Measurements from ENCODE around the gene BMI1. TPM values are rescaled to one million over a fixed set of nuclear protein-coding genes. Genes with fewer than 3 reads are reported as not detected.
"Not testable (repeated sequence)": the region's sequence is repeated elsewhere in the genome, so short reads cannot be mapped to it uniquely, and the experiment has no call there.

The BMI1 gene
- total RNA-seq, 1 donor from 2014 or later = 30.8 TPM

DNA sequence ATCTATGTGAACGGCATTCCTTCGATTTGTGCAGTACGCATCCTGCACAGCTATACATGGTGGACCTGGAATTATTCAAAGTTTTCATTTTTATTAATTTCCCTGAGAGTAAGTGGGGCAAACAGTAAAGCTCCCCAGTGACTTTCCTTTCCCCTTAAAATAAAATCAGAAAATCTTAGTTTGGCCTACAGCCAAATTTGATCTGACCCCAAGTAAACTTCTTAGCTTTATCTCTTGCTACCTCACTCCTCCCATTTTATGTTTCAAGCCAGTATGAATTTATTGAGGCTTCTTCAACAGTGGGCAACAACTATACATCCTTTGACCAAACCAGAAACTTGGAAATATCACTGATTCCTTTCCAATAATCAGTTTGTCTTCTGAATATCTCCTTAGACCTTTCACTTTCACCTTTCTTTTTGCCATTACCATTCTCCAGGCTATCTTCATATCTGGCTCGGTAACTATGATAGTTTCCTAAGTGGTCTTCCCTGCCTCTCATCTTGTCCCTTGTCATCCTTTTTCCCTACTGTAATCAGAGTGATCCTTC, 35.5 kb downstream of the BMI1 start:
- H3K4me1 ChIP-seq (ENCODE audit: insufficient read depth, low read length) = no peaks in the 10 kb centered on the region
- no peak overlapping the region for H3K27ac Mint-ChIP-seq (ENCODE audit: unreplicated experiment)
- H3K79me2 ChIP-seq (ENCODE audit: insufficient read depth, low read length) = no peaks in the 10 kb centered on the region

DNA sequence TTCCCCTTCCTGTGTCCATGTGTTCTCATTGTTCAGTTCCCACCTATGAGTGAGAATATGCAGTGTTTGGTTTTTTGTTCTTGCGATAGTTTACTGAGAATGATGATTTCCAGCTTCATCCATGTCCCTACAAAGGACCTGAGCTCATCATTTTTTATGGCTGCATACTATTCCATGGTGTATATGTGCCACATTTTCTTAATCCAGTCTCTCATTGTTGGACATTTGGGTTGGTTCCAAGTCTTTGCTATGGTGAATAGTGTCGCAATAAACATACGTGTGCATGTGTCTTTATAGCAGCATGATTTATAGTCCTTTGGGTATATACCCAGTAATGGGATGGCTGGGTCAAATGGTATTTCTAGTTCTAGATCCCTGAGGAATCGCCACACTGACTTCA, 36.9 kb downstream of the BMI1 start:
- not testable (repeated sequence) for FAIRE-seq; DNase-seq (ENCODE audit: low read depth); H3K27me3 ChIP-seq (ENCODE audit: insufficient read depth, low read length); H3K27ac ChIP-seq (ENCODE audit: low read depth, low read length); H3K36me3 Mint-ChIP-seq (ENCODE audit: low read depth, unreplicated experiment); H3K4me3 ChIP-seq (ENCODE audit: insufficient read depth, low read depth, low read length); H3K4me1 Mint-ChIP-seq (ENCODE audit: low read depth, unreplicated experiment); H3K9ac ChIP-seq (ENCODE audit: low read length); H3K4me3 Mint-ChIP-seq (ENCODE audit: unreplicated experiment); H3K27ac Mint-ChIP-seq (ENCODE audit: unreplicated experiment); H3K4me2 ChIP-seq (ENCODE audit: low read length); H3K9me3 ChIP-seq (ENCODE audit: insufficient read depth, low read depth, low read length); H3K79me2 ChIP-seq (ENCODE audit: insufficient read depth, low read length); H3K9me3 Mint-ChIP-seq (ENCODE audit: unreplicated experiment); H4K20me1 ChIP-seq (ENCODE audit: insufficient read depth, low read length); H3K4me1 ChIP-seq (ENCODE audit: insufficient read depth, low read length); H2AFZ ChIP-seq (ENCODE audit: low read depth, low read length); H3K36me3 ChIP-seq (ENCODE audit: insufficient read depth, low read length)
- H3K27me3 Mint-ChIP-seq (ENCODE audit: low read depth, unreplicated experiment) = peaks cover 13% of the 10 kb centered on the region

More for the DNA sequence above, 35.5 kb downstream of the BMI1 start:
- Mint-ChIP-seq H3K9me3 (ENCODE audit: unreplicated experiment) (no peaks in the 10 kb centered on the region), H3K36me3 (ENCODE audit: low read depth, unreplicated experiment) (no peaks in the 10 kb centered on the region), H3K4me3 (ENCODE audit: unreplicated experiment) (no peak overlapping the region), H3K27me3 (ENCODE audit: low read depth, unreplicated experiment) (peaks cover 13% of the 10 kb centered on the region), H3K4me1 (ENCODE audit: low read depth, unreplicated experiment) (no peaks in the 10 kb centered on the region)
- FAIRE-seq (no peak), DNase-seq (ENCODE audit: low read depth) (no peak)
- H3K36me3 ChIP-seq (ENCODE audit: insufficient read depth, low read length) = no peaks in the 10 kb centered on the region
- no peaks in the 10 kb centered on the region for H3K9me3 ChIP-seq (ENCODE audit: insufficient read depth, low read depth, low read length)
- H3K4me2 ChIP-seq (ENCODE audit: low read length) = no peak overlapping the region
- no peak overlapping the region for H3K27ac ChIP-seq (ENCODE audit: low read depth, low read length)
- H3K4me3 ChIP-seq (ENCODE audit: insufficient read depth, low read depth, low read length) = no peak overlapping the region
- no peaks in the 10 kb centered on the region for H3K27me3 ChIP-seq (ENCODE audit: insufficient read depth, low read length)
- H2AFZ ChIP-seq (ENCODE audit: low read depth, low read length) = no peak overlapping the region
- H3K9ac ChIP-seq (ENCODE audit: low read length) = no peak overlapping the region
- no peaks in the 10 kb centered on the region for H4K20me1 ChIP-seq (ENCODE audit: insufficient read depth, low read length)
- TF ChIP-seq, protein P1, sequence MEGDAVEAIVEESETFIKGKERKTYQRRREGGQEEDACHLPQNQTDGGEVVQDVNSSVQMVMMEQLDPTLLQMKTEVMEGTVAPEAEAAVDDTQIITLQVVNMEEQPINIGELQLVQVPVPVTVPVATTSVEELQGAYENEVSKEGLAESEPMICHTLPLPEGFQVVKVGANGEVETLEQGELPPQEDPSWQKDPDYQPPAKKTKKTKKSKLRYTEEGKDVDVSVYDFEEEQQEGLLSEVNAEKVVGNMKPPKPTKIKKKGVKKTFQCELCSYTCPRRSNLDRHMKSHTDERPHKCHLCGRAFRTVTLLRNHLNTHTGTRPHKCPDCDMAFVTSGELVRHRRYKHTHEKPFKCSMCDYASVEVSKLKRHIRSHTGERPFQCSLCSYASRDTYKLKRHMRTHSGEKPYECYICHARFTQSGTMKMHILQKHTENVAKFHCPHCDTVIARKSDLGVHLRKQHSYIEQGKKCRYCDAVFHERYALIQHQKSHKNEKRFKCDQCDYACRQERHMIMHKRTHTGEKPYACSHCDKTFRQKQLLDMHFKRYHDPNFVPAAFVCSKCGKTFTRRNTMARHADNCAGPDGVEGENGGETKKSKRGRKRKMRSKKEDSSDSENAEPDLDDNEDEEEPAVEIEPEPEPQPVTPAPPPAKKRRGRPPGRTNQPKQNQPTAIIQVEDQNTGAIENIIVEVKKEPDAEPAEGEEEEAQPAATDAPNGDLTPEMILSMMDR (IDR thresholded peaks at IDR 0.05; ENCODE audit: insufficient read depth, low read depth, low read length) = no peak
- TF ChIP-seq EZH2 (IDR thresholded peaks at IDR 0.05; ENCODE audit: insufficient read depth, low read length) = no peak

DNA sequence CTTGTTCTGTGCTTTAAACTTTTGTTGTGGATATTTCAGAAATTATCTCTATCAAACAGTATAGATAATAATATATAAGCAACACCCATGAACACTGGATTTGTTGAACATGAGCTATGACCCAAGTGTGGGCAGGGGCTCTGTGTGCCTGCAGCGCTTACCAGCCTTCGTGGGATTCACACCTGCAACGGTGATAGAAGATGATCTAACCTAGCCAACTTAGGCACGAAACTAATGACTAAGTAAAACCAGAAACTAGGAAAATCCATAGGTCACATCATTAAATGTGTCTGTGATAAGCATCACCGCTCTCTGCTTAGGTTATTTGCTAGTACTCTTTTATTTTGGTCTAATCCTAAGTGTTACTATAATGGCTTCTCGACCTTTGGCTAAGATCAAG, 42.4 kb downstream of the BMI1 start:
- no peak for DNase-seq (ENCODE audit: low read depth)
- TF ChIP-seq, protein P1 (IDR thresholded peaks at IDR 0.05; ENCODE audit: insufficient read depth, low read depth, low read length) = no peak
- no peak overlapping the region for H3K4me3 ChIP-seq (ENCODE audit: insufficient read depth, low read depth, low read length)

More for the DNA sequence above, 42.4 kb downstream of the BMI1 start:
- Histone ChIP-seq H3K27ac (ENCODE audit: low read depth, low read length) (no peak overlapping the region), H4K20me1 (ENCODE audit: insufficient read depth, low read length) (no peaks in the 10 kb centered on the region), H3K9ac (ENCODE audit: low read length) (no peak overlapping the region), H3K4me2 (ENCODE audit: low read length) (no peak overlapping the region), H3K4me1 (ENCODE audit: insufficient read depth, low read length) (no peaks in the 10 kb centered on the region), H3K9me3 (ENCODE audit: insufficient read depth, low read depth, low read length) (no peaks in the 10 kb centered on the region), H3K36me3 (ENCODE audit: insufficient read depth, low read length) (no peaks in the 10 kb centered on the region), H3K27me3 (ENCODE audit: insufficient read depth, low read length) (no peaks in the 10 kb centered on the region), H3K79me2 (ENCODE audit: insufficient read depth, low read length) (no peaks in the 10 kb centered on the region), H2AFZ (ENCODE audit: low read depth, low read length) (no peak overlapping the region)
- Mint-ChIP-seq H3K27me3 (ENCODE audit: low read depth, unreplicated experiment) (no peaks in the 10 kb centered on the region), H3K36me3 (ENCODE audit: low read depth, unreplicated experiment) (no peaks in the 10 kb centered on the region), H3K9me3 (ENCODE audit: unreplicated experiment) (no peaks in the 10 kb centered on the region), H3K27ac (ENCODE audit: unreplicated experiment) (no peak overlapping the region), H3K4me3 (ENCODE audit: unreplicated experiment) (no peak overlapping the region), H3K4me1 (ENCODE audit: low read depth, unreplicated experiment) (peaks cover 2% of the 10 kb centered on the region)
- FAIRE-seq = no peak
